Endothelial cell of umbilical vein (primary cell): ENCODE measurements around the gene SH3RF3. TPM values are rescaled to one million over a fixed set of nuclear protein-coding genes. Genes with fewer than 3 reads are reported as not detected.

Experiments
- BruUV-seq: library from RNA; stranded (reverse); fragments of 400-500 nt; replicated peaks from 2 replicates; lab custom pipeline; 2021; lab: Mats Ljungman, UMichigan
- CTCF ChIA-PET: fragments of 300-600, 350-600 bp; sonication (Branson Sonifier 250); formaldehyde crosslinking; loops from one replicate; lab custom pipeline; 2021; ENCODE audit warnings: antibody characterized with exemption, inconsistent platforms; lab: Charles Lee
- POLR2A ChIA-PET: fragments of 300-600, 350-600 bp; sonication (Branson Sonifier 250); formaldehyde crosslinking; loops from one replicate; lab custom pipeline; 2021; ENCODE audit warnings: antibody characterized with exemption, inconsistent platforms; lab: Charles Lee
- DNase-seq: peaks from one replicate; pipeline ENCODE4 v3.0.0-alpha.2; 2011; ENCODE audit warnings: low read depth, low spot score
- FAIRE-seq: peaks from 2 replicates; lab custom pipeline; 2011; peaks lifted over from hg19 to GRCh38; lab: Jason Lieb, UNC
- H2AFZ ChIP-seq: 2 replicates; pipeline ENCODE4 v1.6.0; 2012; ENCODE audit warnings: low read depth, low read length, control low read depth, inconsistent platforms
- H3K27ac ChIP-seq: 2 replicates; pipeline ENCODE4 v1.5.1; 2011; ENCODE audit warnings: low read depth, mild to moderate bottlenecking, control low read depth, low read length, moderate library complexity; ENCODE audit not compliant: insufficient read depth
- H3K27me3 ChIP-seq, 2 experiments: 2 replicates each; pipeline versions ENCODE4 v1.6.0 to v1.6.1; 2011; ENCODE audit warnings: low read length in 2 of 2, mixed read lengths in 1 of 2; ENCODE audit not compliant: control insufficient read depth in 2 of 2, insufficient read depth in 2 of 2
- H3K36me3 ChIP-seq, 2 experiments: 2 replicates in 1 of 2; 3 replicates in 1 of 2; pipeline ENCODE4 v1.5.1; 2011; ENCODE audit warnings: low read length in 2 of 2, mild to moderate bottlenecking in 1 of 2, moderate library complexity in 1 of 2; ENCODE audit not compliant: control insufficient read depth in 2 of 2, insufficient read depth in 2 of 2; ENCODE audit errors: extremely low read depth in 1 of 2
- H3K4me1 ChIP-seq: 3 replicates; pipeline ENCODE4 v1.5.1; 2011; ENCODE audit warnings: mild to moderate bottlenecking, low read length; ENCODE audit not compliant: control insufficient read depth, insufficient read depth; ENCODE audit errors: extremely low read depth
- H3K4me2 ChIP-seq: 2 replicates; pipeline ENCODE4 v1.6.1; 2011; ENCODE audit warnings: low read length, control low read depth, mixed read lengths; ENCODE audit not compliant: insufficient read depth
- H3K4me3 ChIP-seq, 3 experiments: fragments of 200-600 bp in 1 of 3; sonication (generic), shearing (Covaris generic) in 1 of 3; replicated peaks in 1 of 3; 2 replicates each; pipeline ENCODE4 v1.5.1; 2011 to 2016; ENCODE audit warnings: control low read depth in 3 of 3, low read length in 3 of 3, mild to moderate bottlenecking in 2 of 3, inconsistent platforms in 1 of 3, low read depth in 1 of 3, moderate library complexity in 1 of 3; ENCODE audit not compliant: insufficient read depth in 1 of 3
- H3K79me2 ChIP-seq: 2 replicates; pipeline ENCODE4 v1.6.0; 2012; ENCODE audit warnings: low read length, inconsistent platforms; ENCODE audit not compliant: control insufficient read depth, insufficient read depth
- H3K9ac ChIP-seq: replicated peaks from 2 replicates; pipeline ENCODE3; 2011; ENCODE audit warnings: low read length, control low read depth; ENCODE audit not compliant: insufficient read depth; ENCODE audit errors: extremely low read depth
- H3K9me1 ChIP-seq: replicated peaks from 3 replicates; pipeline ENCODE4 v1.6.0; 2011; ENCODE audit warnings: mild to moderate bottlenecking, low read length; ENCODE audit not compliant: control insufficient read depth, insufficient read depth; ENCODE audit errors: extremely low read depth
- H3K9me3 ChIP-seq: replicated peaks from 2 replicates; pipeline ENCODE4 v1.5.1; 2012; ENCODE audit warnings: low read length, inconsistent platforms; ENCODE audit not compliant: control insufficient read depth, insufficient read depth
- H4K20me1 ChIP-seq: replicated peaks from 2 replicates; pipeline ENCODE3; 2011; ENCODE audit warnings: mild to moderate bottlenecking, low read length; ENCODE audit not compliant: control insufficient read depth, insufficient read depth; ENCODE audit errors: extremely low read depth
- CTCF ChIP-seq, 2 donors: IDR thresholded peaks; 1 replicate in 1 of 2; 2 replicates in 1 of 2; pipeline ENCODE4 v1.5.1; 2011; ENCODE audit warnings: low read length in 2 of 2, mild to moderate bottlenecking in 2 of 2, moderate library complexity in 2 of 2, control low read depth in 1 of 2, inconsistent platforms in 1 of 2, low read depth in 1 of 2; ENCODE audit not compliant: insufficient read depth in 1 of 2; ENCODE audit errors: extremely low read depth in 1 of 2
- EZH2 ChIP-seq: IDR thresholded peaks from 2 replicates; pipeline ENCODE4 v1.6.1; 2012; ENCODE audit warnings: borderline replicate concordance, low read depth, mild to moderate bottlenecking, moderate library complexity, low read length, inconsistent platforms; ENCODE audit not compliant: severe bottlenecking
- GATA2 ChIP-seq: IDR thresholded peaks from 2 replicates; pipeline ENCODE4 v1.7.0; 2011; ENCODE audit warnings: low read depth, mild to moderate bottlenecking, moderate library complexity, mixed read lengths, low read length; ENCODE audit not compliant: insufficient read length, insufficient read depth
- dilution Hi-C: fragments of 300-500 bp; cut with MboI; formaldehyde crosslinking; loops from one replicate; pipeline ENCODE4 v1.15.0; 2019; ENCODE audit warnings: low sequenced_read_pairs; ENCODE audit not compliant: extremely low pct_ligation_motif_present
- intact Hi-C: fragments of 100-400 bp; cut with micrococcal nuclease; formaldehyde crosslinking; loops from one replicate; pipeline ENCODE4 v1.10.0; 2022
- polyA plus RNA-seq, 4 experiments: library from polyadenylated mRNA; depleted of rRNA in 3 of 4; stranded (reverse) in 3 of 4; unstranded in 1 of 4; fragments of >200 nt; gene quantifications; 2 replicates each; pipeline versions ENCODE4 v1.2.1 to v1.2.3, GENCODE V29; 2011 to 2012; ENCODE audit warnings: missing spikeins in 1 of 4
- total RNA-seq: library from RNA; stranded (reverse); gene quantifications from 2 replicates; pipeline ENCODE4 v1.2.3, GENCODE V29; 2021

SH3RF3 gene
- total and polyA plus RNA-seq, 2 donors (not counting 3 experiments of a cell fraction or from before 2014, with no cell fraction given), result 3.8 to 14.7 TPM

GRCh38 chr2:109353806-109354745 is 225.1 kb downstream of the SH3RF3 start:
- BruUV-seq, result no TSS peak
- intact Hi-C loops, result no loop called here
- H3K9me3 ChIP-seq, result no peaks in the 10 kb centered on the region
- H3K9ac ChIP-seq, result no peak overlapping the region
- DNase-seq (no peak), FAIRE-seq (no peak)
- H3K4me2 ChIP-seq, result no peak overlapping the region
- H3K4me3 ChIP-seq, result no peak overlapping the region
- H3K27ac ChIP-seq, result no peak overlapping the region
- no peaks in the 10 kb centered on the region for H3K36me3 ChIP-seq
- dilution Hi-C loops, result no loop called here
- TF ChIP-seq EZH2 (no peak), CTCF (IDR thresholded peaks at IDR 0.05; ENCODE audit: extremely low read depth in 1 of 2, insufficient read depth in 1 of 2, low read depth in 1 of 2, low read length in 2 of 2) (no peak), GATA2 (no peak)
- H4K20me1 ChIP-seq, result no peaks in the 10 kb centered on the region
- H3K27me3 ChIP-seq, result no peaks in the 10 kb centered on the region
- CTCF ChIA-PET, result interaction anchor here (0.7 to 1.0 kb wide), 2 partner anchors 16 to 156 kb away, joined by 3 to 4 read pairs; no protein-coding TSS in a partner anchor
- H3K9me1 ChIP-seq, result no peaks in the 10 kb centered on the region
- peaks cover 34% of the 10 kb centered on the region for H3K4me1 ChIP-seq
- H3K79me2 ChIP-seq, result no peaks in the 10 kb centered on the region
- no peak overlapping the region for H2AFZ ChIP-seq
- POLR2A ChIA-PET, result no interaction called here
